HEK293 (cell line): ENCODE results near the gene GNPTAB.

Experiments used
- AEBP2 ChIP-seq: fragments of 450-650 bp; formaldehyde crosslinking; IDR thresholded peaks from 2 replicates; pipeline ENCODE4 v1.5.1; 2016; ENCODE audit warnings: missing biosample characterization, missing genetic modification characterization, borderline replicate concordance
- GLI2 ChIP-seq: fragments of 450-650 bp; formaldehyde crosslinking; IDR thresholded peaks from 2 replicates; pipeline ENCODE4; 2017; ENCODE audit warnings: missing biosample characterization, missing genetic modification characterization, low read depth, borderline replicate concordance
- GLIS1 ChIP-seq: fragments of 450-650 bp; formaldehyde crosslinking; IDR thresholded peaks from 2 replicates; pipeline ENCODE4 v1.5.1; 2016; ENCODE audit warnings: missing biosample characterization, missing genetic modification characterization
- KLF17 ChIP-seq: fragments of 450-650 bp; formaldehyde crosslinking; IDR thresholded peaks from 2 replicates; pipeline ENCODE4 v1.5.1; 2016; ENCODE audit warnings: missing biosample characterization, missing genetic modification characterization
- KLF8 ChIP-seq: fragments of 450-650 bp; formaldehyde crosslinking; IDR thresholded peaks from 2 replicates; pipeline ENCODE4 v1.5.1; 2016; ENCODE audit warnings: missing biosample characterization, missing genetic modification characterization
- MEIS1 ChIP-seq: sonication (generic); formaldehyde crosslinking; IDR thresholded peaks from 2 replicates; pipeline ENCODE4 v1.8.1; 2022; ENCODE audit warnings: missing genetic modification reagents, mild to moderate bottlenecking, borderline replicate concordance
- RBAK ChIP-seq: fragments of 450-650 bp; formaldehyde crosslinking; IDR thresholded peaks from 2 replicates; pipeline ENCODE4 v1.5.1; 2016; ENCODE audit warnings: missing biosample characterization, missing genetic modification characterization
- SCRT2 ChIP-seq: fragments of 450-650 bp; formaldehyde crosslinking; IDR thresholded peaks from 2 replicates; pipeline ENCODE4 v1.5.1; 2016; ENCODE audit warnings: missing biosample characterization, missing genetic modification characterization
- SP2 ChIP-seq: fragments of 450-650 bp; formaldehyde crosslinking; IDR thresholded peaks from 2 replicates; pipeline ENCODE4 v1.5.1; 2016; ENCODE audit warnings: missing biosample characterization, missing genetic modification characterization
- SP3 ChIP-seq: fragments of 450-650 bp; formaldehyde crosslinking; IDR thresholded peaks from 2 replicates; pipeline ENCODE4 v1.5.1; 2016; ENCODE audit warnings: missing biosample characterization, missing genetic modification characterization
- ZBTB20 ChIP-seq: fragments of 450-650 bp; formaldehyde crosslinking; IDR thresholded peaks from 2 replicates; pipeline ENCODE4 v1.5.1; 2016; ENCODE audit warnings: missing biosample characterization, missing genetic modification characterization
- ZEB2 ChIP-seq: fragments of 450-650 bp; formaldehyde crosslinking; IDR thresholded peaks from 2 replicates; pipeline ENCODE4 v1.5.1; 2016; ENCODE audit warnings: missing biosample characterization, missing genetic modification characterization
- ZFP69B ChIP-seq: fragments of 450-650 bp; formaldehyde crosslinking; IDR thresholded peaks from 2 replicates; pipeline ENCODE4 v1.5.1; 2016; ENCODE audit warnings: missing biosample characterization, missing genetic modification characterization
- ZIC2 ChIP-seq: fragments of 450-650 bp; formaldehyde crosslinking; IDR thresholded peaks from 2 replicates; pipeline ENCODE4 v1.5.1; 2016; ENCODE audit warnings: missing biosample characterization, missing genetic modification characterization
- ZNF138 ChIP-seq: fragments of 450-650 bp; formaldehyde crosslinking; IDR thresholded peaks from 2 replicates; pipeline ENCODE4 v1.5.1; 2016; ENCODE audit warnings: missing biosample characterization, missing genetic modification characterization, borderline replicate concordance
- ZNF140 ChIP-seq: fragments of 450-650 bp; formaldehyde crosslinking; IDR thresholded peaks from 2 replicates; pipeline ENCODE4 v1.5.1; 2016; ENCODE audit warnings: missing biosample characterization, missing genetic modification characterization
- ZNF146 ChIP-seq: fragments of 450-650 bp; formaldehyde crosslinking; IDR thresholded peaks from 2 replicates; pipeline ENCODE4 v1.5.1; 2016; ENCODE audit warnings: missing biosample characterization, missing genetic modification characterization
- ZNF16 ChIP-seq: fragments of 450-650 bp; formaldehyde crosslinking; IDR thresholded peaks from 2 replicates; pipeline ENCODE4 v1.5.1; 2016; ENCODE audit warnings: low read depth, missing biosample characterization, missing genetic modification characterization
- ZNF19 ChIP-seq: fragments of 450-650 bp; formaldehyde crosslinking; IDR thresholded peaks from 2 replicates; pipeline ENCODE4; 2016; ENCODE audit warnings: missing biosample characterization, missing genetic modification characterization, low read depth
- ZNF292 ChIP-seq: fragments of 450-650 bp; formaldehyde crosslinking; IDR thresholded peaks from 2 replicates; pipeline ENCODE4 v1.5.1; 2016; ENCODE audit warnings: low read depth, missing biosample characterization, missing genetic modification characterization, borderline replicate concordance
- ZNF335 ChIP-seq: fragments of 450-650 bp; formaldehyde crosslinking; conservative IDR thresholded peaks from 2 replicates; pipeline ENCODE4 v1.5.1; 2016; ENCODE audit warnings: missing biosample characterization, missing genetic modification characterization
- ZNF398 ChIP-seq: fragments of 450-650 bp; formaldehyde crosslinking; IDR thresholded peaks from 2 replicates; pipeline ENCODE4 v1.5.1; 2017; ENCODE audit warnings: missing biosample characterization, missing genetic modification characterization
- ZNF549 ChIP-seq: fragments of 450-650 bp; IDR thresholded peaks from 2 replicates; pipeline ENCODE4 v1.5.1; 2018; ENCODE audit warnings: missing biosample characterization, missing genetic modification characterization, mild to moderate bottlenecking, inconsistent platforms, moderate library complexity
- ZNF623 ChIP-seq: fragments of 450-650 bp; formaldehyde crosslinking; IDR thresholded peaks from 2 replicates; pipeline ENCODE4 v1.5.1; 2016; ENCODE audit warnings: missing biosample characterization, missing genetic modification characterization
- ZNF629 ChIP-seq: fragments of 450-650 bp; formaldehyde crosslinking; IDR thresholded peaks from 2 replicates; pipeline ENCODE4 v1.5.1; 2017; ENCODE audit warnings: missing biosample characterization, missing genetic modification characterization
- ZNF776 ChIP-seq: fragments of 450-650 bp; formaldehyde crosslinking; IDR thresholded peaks from 2 replicates; pipeline ENCODE4 v1.5.0; 2017; ENCODE audit warnings: missing biosample characterization, missing genetic modification characterization, borderline replicate concordance
- TF ChIP-seq, protein P1 (sequence below): fragments of 450-650 bp; formaldehyde crosslinking; IDR thresholded peaks from 2 replicates; pipeline ENCODE4 v1.5.1; 2017; ENCODE audit warnings: missing biosample characterization, missing genetic modification characterization
- TF ChIP-seq, protein P2 (sequence below): fragments of 450-650 bp; formaldehyde crosslinking; IDR thresholded peaks from 2 replicates; pipeline ENCODE4 v1.5.1; 2016; ENCODE audit warnings: missing biosample characterization, missing genetic modification characterization
- TF ChIP-seq, protein P3 (sequence below): fragments of 450-650 bp; formaldehyde crosslinking; IDR thresholded peaks from 2 replicates; pipeline ENCODE4 v1.5.1; 2016; ENCODE audit warnings: missing biosample characterization, missing genetic modification characterization

Gene GNPTAB

GRCh38 chr12:101697197-101697929 is 133.4 kb downstream of the GNPTAB start, which contains the start of gene CHPT1 (continued):
- TF ChIP-seq, protein P1, sequence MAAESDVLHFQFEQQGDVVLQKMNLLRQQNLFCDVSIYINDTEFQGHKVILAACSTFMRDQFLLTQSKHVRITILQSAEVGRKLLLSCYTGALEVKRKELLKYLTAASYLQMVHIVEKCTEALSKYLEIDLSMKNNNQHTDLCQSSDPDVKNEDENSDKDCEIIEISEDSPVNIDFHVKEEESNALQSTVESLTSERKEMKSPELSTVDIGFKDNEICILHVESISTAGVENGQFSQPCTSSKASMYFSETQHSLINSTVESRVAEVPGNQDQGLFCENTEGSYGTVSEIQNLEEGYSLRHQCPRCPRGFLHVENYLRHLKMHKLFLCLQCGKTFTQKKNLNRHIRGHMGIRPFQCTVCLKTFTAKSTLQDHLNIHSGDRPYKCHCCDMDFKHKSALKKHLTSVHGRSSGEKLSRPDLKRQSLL (tag by site-specific recombination), result no peak
- TF ChIP-seq ZFP69B (tag by site-specific recombination) (no peak), ZNF549 (no peak), KLF8 (tag by site-specific recombination) (0 out of 2 replicates have a peak, but pooled peaks have one; percentile 28), ZNF16 (tag by site-specific recombination) (no peak), ZNF19 (tag by site-specific recombination) (no peak), ZEB2 (tag by site-specific recombination) (peak; percentile 74), ZNF776 (tag by site-specific recombination) (no peak), SCRT2 (tag by site-specific recombination) (0 out of 2 replicates have a peak, but pooled peaks have one; percentile 27), ZNF335 (peak; percentile 95), ZNF623 (tag by site-specific recombination) (no peak), RBAK (tag by site-specific recombination) (no peak), MEIS1 (CRISPR knock-in tag) (0 out of 2 replicates have a peak, but pooled peaks have one; percentile 29), GLI2 (tag by site-specific recombination) (no peak), ZNF292 (tag by site-specific recombination) (no peak), ZNF398 (tag by site-specific recombination) (no peak), ZNF138 (tag by site-specific recombination) (no peak), ZIC2 (tag by site-specific recombination) (peak; percentile 93), KLF17 (tag by site-specific recombination) (no peak), AEBP2 (tag by site-specific recombination) (no peak), ZNF140 (tag by site-specific recombination) (no peak), ZNF629 (peak; percentile 25; the same call in 1 of the 2 replicates), ZNF146 (no peak), GLIS1 (tag by site-specific recombination) (peak; percentile 89), ZBTB20 (tag by site-specific recombination) (peak; percentile 59), SP3 (peak; percentile 38), SP2 (tag by site-specific recombination) (peak; percentile 28)
- TF ChIP-seq, protein P2, sequence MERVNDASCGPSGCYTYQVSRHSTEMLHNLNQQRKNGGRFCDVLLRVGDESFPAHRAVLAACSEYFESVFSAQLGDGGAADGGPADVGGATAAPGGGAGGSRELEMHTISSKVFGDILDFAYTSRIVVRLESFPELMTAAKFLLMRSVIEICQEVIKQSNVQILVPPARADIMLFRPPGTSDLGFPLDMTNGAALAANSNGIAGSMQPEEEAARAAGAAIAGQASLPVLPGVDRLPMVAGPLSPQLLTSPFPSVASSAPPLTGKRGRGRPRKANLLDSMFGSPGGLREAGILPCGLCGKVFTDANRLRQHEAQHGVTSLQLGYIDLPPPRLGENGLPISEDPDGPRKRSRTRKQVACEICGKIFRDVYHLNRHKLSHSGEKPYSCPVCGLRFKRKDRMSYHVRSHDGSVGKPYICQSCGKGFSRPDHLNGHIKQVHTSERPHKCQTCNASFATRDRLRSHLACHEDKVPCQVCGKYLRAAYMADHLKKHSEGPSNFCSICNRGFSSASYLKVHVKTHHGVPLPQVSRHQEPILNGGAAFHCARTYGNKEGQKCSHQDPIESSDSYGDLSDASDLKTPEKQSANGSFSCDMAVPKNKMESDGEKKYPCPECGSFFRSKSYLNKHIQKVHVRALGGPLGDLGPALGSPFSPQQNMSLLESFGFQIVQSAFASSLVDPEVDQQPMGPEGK (tag by site-specific recombination), result 0 out of 2 replicates have a peak, but pooled peaks have one; percentile 31
- TF ChIP-seq, protein P3, sequence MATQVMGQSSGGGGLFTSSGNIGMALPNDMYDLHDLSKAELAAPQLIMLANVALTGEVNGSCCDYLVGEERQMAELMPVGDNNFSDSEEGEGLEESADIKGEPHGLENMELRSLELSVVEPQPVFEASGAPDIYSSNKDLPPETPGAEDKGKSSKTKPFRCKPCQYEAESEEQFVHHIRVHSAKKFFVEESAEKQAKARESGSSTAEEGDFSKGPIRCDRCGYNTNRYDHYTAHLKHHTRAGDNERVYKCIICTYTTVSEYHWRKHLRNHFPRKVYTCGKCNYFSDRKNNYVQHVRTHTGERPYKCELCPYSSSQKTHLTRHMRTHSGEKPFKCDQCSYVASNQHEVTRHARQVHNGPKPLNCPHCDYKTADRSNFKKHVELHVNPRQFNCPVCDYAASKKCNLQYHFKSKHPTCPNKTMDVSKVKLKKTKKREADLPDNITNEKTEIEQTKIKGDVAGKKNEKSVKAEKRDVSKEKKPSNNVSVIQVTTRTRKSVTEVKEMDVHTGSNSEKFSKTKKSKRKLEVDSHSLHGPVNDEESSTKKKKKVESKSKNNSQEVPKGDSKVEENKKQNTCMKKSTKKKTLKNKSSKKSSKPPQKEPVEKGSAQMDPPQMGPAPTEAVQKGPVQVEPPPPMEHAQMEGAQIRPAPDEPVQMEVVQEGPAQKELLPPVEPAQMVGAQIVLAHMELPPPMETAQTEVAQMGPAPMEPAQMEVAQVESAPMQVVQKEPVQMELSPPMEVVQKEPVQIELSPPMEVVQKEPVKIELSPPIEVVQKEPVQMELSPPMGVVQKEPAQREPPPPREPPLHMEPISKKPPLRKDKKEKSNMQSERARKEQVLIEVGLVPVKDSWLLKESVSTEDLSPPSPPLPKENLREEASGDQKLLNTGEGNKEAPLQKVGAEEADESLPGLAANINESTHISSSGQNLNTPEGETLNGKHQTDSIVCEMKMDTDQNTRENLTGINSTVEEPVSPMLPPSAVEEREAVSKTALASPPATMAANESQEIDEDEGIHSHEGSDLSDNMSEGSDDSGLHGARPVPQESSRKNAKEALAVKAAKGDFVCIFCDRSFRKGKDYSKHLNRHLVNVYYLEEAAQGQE, result no peak
